ENCODE results near the gene JPH3. TPM values are rescaled to one million over a fixed set of nuclear protein-coding genes. Genes with fewer than 3 reads are reported as not detected.

JPH3 gene
- total RNA-seq, 2 donors from 2014 or later = 0.18 to 0.39 TPM

DNA sequence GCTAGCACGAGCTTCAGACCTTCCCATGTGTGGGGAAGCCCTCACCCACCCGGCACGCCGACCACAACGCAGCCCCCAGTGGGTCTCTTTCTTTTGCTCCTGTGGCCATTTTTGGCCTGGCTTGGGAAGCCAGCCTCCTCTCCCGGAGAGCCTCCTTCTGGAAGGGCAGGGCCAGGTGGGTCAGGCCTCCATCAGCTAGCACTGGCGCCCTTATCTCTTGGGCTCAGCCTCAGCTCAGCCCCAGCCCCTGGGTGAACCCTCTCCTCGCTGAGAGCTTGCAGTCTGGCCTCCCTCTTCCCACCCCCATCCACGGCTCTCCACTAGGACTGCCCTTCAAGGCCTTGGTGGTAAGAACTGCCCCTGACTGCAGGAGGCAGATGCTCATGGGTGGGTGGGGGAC, 14.7 kb upstream of the JPH3 start:
- DNase-seq (no peak), ATAC-seq (no peak)
- intact Hi-C loops (cut with DNase I, micrococcal nuclease) = loop anchor here in 1 of 2 donors (10.0 kb wide), 1 partner anchor 177 kb away; the partner anchor contains the start of gene KLHDC4

DNA sequence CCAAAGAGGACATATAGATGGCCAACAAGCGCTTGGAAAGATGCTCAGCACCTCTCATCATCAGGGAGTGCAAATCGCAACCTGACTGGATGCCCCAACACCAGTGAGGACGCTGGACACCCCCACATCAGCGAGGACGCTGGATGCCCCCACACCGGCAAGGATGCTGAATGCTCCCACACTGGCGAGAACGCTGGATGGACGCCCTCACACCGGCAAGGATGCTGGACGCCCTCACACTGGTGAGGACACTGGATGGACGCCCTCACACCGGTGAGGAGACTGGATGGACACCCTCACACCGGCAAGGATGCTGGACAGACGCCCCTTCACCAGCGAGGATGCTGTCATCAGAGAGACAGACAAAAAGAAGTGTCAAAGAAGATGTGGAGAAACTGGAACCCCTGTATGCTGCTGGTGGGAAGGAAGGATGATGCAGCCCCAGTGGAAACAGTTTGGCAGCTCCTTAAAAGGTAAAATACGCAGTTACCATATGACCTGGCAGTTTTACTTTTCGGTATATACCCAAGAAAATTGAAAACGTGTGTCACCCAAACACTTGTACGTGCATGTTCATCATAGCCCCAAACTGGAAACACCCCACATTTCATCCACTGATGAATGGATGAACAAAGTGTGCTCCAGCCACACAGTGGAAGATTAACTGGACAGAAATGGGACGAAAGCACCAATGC, 10.1 kb upstream of the JPH3 start:
- ATAC-seq (no peak), DNase-seq (no peak)
- intact Hi-C loops (cut with DNase I, micrococcal nuclease) = no loop called here

DNA sequence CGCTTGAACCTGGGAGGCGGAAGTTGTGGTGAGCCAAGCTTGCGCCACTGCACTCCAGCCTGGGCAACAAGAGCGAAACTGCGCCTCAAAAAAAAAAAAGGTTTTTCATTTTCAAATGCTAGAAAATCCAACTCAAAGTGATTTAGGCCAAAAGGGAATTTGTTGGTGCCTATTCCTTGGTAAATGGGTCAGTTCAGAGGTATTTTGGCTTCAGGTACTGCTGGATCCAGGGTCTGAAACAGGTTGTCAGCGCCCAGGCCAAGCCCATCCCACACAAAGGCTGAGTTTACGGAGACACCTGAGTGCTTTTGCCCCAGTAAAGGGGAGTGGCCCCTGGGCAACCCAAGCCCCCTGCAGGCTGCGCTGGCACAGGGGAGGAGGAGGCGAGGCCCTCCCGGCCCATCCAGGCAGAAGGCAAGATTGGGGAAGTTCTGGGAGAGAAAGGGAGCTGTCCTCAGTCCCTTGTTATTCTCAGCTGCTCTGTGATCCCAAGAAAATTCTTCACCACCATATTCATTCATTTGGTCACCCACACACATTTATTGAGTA, 8.5 kb upstream of the JPH3 start:
- ATAC-seq (no peak), DNase-seq (no peak)
- intact Hi-C loops (cut with DNase I, micrococcal nuclease) = no loop called here

DNA sequence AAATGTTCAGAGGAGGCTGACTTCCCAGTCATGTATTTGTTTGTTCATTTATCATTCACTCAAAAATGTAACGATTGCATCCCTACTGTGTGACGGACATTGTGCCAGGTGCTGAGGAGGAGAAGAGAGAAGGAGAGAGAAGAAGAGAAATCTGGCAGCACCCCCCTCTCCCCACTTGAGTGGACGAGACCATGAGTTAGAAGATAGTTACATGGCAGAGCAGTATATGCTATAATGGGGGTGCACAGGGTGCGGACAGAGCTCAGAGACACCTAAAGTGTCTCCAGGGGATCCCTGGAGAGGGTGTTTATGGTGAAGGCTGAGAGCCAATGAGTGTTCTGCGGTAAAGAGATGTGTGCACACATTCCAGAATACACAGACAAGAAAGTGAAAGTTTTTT, 6.6 kb upstream of the JPH3 start:
- DNase-seq (no peak), ATAC-seq (no peak)
- intact Hi-C loops (cut with DNase I, micrococcal nuclease) = no loop called here

DNA sequence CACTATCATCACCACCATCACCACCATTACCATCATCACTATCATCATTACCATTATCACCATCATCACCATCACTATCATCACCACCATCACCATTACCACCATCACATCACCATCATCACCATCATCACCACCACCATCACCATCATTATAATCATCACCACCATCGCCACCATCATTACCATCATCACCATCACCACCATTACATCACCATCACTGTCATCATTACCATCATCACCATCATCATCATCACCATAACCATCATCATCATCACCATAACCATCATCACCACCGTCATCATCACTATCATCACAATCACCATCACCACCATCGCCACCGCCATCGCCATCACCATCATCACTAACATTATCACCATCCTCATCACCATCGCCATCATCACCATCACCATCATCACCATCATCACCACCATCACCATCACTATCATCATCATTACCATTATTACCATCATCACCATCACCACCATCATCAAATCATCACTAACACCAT, 4.9 kb upstream of the JPH3 start:
- intact Hi-C loops (cut with DNase I, micrococcal nuclease) = no loop called here
- no peak for DNase-seq
- no peak for ATAC-seq

DNA sequence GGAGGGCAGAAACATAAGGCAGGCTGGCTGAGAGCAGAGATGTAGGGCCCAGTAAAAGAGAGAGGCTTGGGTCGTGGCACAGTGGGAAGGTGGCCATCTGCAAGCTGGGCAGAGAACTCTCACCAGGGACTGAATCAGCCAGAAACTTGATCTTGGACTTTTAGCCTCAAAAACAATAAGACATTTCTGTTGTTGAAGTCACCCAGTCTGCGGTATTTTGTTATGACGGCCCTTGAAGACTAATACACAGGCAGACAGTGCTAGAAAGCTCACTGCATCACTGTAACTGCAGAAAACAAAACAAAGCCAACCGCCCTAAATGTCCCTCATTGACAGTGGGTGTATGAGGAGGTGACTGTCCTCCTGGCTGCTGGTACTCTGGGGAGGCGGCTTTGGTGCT, 3.9 kb upstream of the JPH3 start:
- intact Hi-C loops (cut with DNase I, micrococcal nuclease) = no loop called here
- ATAC-seq (no peak), DNase-seq (no peak)

DNA sequence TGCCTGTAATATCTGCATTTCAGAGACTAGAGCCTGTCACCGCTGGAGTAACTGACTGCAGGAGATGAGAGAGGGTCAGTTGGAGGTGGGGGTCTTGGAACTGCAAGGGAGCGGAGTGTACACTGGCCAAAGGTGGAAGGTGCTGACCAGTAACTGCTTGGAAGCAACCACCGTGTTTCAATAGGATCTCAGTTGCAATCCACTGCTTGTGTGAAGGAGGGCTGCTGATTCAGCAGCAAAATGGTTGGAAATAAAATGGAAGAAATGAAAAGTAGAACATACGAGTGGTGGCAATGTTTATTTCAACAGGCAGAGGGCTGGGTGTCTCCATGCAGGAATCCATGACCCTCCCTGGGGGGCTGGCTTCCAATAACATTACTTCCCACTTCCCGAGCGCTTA, 2.1 kb upstream of the JPH3 start:
- DNase-seq (no peak), ATAC-seq (no peak)
- intact Hi-C loops (cut with DNase I, micrococcal nuclease) = no loop called here

DNA sequence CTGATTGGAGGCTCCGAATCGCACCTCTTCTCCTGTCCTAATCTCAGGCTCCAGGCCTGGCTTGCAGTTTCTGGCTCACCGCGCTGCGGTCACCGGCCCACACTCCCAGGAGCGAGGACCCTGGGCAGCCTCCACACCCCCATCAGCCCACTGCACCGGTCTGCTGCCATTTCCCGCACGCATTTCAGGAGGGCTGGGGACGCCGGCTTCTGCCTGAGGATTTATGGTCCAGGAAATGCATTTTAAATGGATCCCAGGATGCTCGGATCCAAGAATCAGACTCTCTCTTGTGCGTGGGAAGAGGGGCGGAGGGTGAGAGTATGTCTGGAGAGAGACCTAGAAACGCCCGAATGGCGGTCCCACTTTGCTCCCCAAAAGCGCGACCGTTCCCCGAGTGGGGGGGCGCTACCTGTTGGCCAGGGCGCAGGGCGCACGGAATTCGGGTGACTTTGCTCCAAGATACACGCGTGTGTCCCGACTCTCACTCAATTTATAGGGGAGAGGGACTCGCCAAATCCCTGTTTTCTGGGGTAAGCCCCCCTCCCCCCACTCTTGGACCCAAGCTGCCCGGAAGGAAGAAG, 817 bp upstream of the JPH3 start:
- intact Hi-C loops (cut with DNase I, micrococcal nuclease) = no loop called here
- DNase-seq (no peak), ATAC-seq (no peak)

DNA sequence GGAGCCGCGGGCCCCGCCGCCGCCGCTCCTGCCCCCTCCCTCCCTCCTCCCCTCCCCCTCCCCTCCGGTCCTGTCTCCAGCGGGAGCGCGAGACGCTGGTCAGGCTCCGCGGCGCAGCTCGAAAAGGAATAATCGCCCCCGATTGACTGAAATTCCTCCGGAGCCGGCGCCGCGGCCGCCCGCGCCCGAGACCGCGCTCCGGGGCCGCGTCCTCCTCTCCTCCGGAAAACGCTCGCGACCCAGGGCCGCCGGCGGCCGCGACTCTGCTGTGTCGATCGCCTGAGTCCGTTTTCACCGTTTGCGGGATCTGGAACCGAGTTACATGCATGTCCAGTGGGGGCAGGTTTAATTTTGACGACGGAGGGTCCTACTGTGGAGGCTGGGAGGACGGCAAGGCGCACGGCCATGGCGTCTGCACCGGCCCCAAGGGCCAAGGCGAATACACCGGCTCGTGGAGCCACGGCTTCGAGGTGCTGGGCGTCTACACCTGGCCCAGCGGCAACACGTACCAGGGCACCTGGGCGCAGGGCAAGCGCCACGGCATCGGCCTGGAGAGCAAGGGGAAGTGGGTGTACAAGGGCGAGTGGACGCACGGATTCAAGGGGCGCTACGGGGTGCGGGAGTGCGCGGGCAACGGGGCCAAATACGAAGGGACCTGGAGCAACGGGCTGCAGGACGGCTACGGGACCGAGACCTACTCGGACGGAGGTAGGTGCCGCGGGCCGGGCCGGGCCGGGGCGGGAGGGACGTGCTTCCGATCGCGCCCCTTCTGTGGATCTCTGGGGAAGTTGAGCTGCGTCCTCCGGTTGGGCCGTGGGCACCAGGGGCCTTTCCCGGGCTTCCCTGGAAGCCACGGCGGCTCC, 744 bp downstream of the JPH3 start:
- ATAC-seq = no peak
- no peak for DNase-seq
- intact Hi-C loops (cut with DNase I, micrococcal nuclease) = no loop called here

DNA sequence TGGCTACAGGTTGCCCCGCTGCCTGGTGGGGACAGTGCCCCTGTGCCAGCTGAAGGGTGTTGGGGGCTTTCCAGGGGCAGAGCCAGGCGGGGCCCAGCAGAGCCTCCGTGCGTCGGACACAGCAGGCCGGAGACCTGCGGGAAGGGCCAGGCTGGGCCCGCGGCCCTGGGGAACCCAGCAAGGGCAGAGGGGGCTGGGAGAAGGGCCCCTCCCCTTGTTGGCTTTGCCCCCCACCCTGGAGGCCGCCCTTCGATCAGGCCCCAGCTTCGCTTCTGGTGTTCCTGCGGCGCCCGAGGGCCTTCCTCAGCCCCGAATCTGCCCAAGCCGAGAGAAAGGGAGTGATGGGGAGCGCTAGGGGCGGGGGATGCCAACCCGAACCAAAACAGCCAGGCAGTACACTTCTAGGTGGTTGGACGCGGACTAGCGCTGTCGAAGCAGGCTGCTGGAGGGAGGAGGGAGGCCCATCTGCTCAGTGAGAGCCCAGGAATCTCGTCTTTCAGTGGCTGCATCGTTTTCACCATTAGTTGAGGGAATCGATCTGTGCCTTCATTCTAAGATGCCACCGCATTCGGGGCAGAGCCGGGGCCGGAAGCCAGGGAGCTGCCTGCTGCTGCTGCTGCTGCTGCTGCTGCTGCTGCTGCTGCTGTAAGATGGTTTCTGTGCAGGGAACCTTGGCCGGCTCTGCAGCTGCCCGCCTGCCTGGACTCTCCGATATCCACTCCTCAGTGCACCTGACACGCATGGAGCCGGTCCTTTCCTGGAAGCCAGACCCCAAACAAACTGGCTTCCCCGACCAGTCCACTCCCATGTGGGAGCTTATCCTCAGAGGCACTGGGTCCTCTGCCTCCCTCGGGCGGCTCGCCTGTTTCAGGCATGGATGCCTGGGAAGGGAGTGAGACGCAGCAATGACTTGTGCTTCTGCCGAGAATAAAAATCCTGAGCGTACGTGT, 1.7 kb downstream of the JPH3 start:
- intact Hi-C loops (cut with DNase I, micrococcal nuclease) = no loop called here
- no peak for DNase-seq
- no peak for ATAC-seq

DNA sequence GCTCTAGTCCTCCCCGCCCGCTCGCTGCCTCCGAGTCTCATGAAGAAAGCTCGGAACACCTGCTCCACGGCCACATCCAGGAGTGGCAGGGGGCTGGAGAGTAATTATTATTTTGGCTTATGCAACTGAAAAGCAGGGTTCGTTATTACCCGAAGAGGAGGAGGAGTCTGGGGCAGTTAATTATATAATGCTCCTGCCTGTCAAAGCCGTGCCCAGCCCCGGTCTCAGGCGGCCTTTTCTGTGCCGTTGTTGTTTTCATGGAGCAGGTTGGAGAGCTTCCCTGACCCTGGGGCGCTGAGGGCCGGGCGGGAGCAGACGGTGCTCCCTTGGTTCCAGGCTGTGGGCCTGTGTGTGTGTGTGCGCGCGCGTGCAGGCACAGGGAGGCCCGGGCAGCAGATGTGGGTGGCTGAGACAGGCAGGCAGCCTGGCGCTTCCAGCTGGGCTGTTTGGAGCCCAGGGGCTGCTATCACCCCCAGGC, 2.4 kb downstream of the JPH3 start:
- DNase-seq (no peak), ATAC-seq (no peak)
- intact Hi-C loops (cut with DNase I, micrococcal nuclease) = no loop called here

DNA sequence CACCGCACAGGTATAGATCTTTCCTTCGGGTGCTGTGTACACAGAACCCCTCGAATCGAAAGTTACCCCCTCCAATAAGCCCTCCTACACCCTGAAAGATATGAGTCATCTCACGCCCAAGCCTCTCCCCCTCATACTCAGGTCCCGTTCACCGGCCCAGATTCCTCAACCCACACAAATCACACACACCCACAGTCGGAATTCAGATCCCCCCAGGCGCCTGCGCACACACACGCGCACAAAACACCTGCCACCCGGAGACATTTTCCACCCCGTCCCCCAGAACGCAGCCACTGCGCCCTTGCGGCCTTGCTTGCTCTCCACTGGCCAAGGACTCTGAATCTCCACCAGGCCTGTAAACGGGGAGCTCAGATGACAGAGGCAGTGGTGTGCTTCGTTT, 4.9 kb downstream of the JPH3 start:
- intact Hi-C loops (cut with DNase I, micrococcal nuclease) = no loop called here
- no peak for ATAC-seq

DNA sequence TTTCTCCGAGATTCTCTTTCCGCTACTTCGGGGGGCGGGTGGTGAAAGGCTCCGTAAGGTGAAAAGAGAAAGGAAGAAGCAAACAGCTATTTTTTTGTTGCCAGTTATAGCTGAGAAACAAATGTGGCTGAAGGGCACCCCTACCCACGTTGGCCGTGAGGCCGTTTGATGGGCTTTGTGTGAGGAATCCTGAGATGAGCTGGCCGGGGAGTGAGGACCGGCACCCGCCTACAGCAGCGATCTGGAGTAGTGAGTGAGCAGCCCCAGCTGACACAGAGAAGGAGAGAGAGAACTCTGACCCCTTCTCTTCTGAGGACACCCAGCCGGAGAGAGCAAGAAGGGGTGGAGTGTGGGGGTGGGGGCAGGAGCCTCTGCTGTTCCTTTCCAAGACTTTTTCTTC, 5.6 kb downstream of the JPH3 start:
- ATAC-seq (no peak), DNase-seq (no peak)
- intact Hi-C loops (cut with DNase I, micrococcal nuclease) = no loop called here

More for the DNA sequence above, 4.9 kb downstream of the JPH3 start:
- DNase-seq = no peak

DNA sequence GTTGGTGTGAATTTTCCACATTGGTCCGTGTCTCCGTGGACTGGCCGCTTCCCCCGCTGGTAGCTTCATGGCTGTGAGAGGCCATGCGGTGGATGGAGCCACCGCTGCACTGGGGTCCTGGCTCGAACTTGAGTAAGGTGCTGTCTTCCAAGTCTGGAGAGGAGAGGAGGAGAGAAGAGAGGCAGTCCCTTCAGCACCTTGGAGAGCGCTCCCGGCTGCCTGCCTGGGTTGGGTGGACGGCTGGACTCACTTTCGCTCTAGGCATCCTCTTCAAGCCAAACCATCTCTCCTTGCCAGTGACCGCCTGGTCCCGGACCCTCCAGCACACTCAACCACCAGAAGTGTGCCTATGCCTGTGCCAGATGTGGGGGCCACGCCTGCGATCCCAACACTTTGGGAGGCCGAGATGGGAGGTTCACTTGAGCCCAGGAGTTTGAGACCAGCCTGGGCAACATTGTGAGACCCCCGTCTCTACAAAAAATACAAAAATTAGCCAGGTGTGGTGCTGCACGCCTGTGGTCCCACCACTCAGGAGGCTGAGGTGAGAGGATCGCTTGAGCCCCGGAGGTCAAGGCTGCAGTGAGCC, 6.2 kb downstream of the JPH3 start:
- DNase-seq (peak; percentile 34 to 69), ATAC-seq (peak; percentile 51)
- intact Hi-C loops (cut with DNase I, micrococcal nuclease) = no loop called here

DNA sequence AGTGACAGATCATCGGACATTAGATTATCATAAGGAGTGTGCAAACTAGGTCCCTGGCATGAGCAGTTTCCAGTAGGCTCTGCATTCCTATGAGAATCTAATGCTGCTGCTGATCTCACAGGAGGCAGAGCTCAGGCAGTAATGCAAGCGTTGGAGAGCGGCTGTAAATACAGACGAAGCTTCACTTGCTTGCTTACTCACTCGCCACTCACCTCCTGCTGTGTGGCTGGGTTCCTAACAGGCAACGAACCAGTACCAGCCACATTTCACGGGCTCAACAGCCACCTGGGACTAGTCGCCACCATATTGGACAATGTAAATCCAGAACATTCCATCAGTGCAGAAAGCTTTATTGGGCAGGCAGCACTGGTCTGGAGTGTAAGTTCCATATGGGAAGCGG, 7.7 kb downstream of the JPH3 start:
- no peak for ATAC-seq
- intact Hi-C loops (cut with DNase I, micrococcal nuclease) = no loop called here
- no peak for DNase-seq

DNA sequence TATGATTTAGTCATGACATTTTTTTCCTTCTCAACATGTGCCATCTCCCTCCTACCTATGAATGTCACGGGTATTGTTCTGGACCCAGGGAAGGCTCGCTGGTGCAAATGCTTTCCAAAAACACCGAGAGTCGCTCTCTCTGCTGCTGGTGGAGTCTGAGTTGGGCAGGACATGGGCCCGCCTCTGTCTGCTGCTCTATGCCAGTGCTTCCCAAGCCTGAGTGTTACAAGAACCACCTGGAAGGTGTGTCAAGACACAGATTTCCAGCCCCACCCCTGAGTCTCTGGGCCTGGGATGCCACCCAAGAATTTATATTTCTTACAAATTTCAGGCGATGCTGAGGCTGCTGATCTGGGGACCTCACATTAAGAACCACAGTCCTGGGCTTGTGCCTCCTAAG, 9.1 kb downstream of the JPH3 start:
- no peak for DNase-seq
- ATAC-seq = no peak
- intact Hi-C loops (cut with DNase I, micrococcal nuclease) = no loop called here

DNA sequence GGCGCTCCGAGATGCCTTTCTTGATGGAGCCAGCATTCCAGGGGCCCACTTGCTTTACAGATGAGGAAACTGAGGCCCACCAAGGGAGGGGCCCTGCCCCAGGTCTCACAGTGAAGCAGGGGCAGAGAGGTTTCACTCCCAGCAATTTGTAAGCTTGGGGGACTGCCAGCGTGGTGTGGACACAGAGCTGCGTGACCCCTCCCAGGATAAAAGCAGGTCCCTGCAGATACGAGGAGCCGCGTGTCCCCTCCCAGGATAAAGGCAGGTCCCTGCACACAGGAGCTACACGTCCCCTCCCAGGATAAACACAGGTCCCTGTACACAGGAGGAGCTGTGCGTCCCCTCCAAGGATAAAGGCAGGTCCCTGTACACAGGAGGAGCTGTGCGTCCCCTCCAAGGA, 11.7 kb downstream of the JPH3 start:
- DNase-seq = no peak
- intact Hi-C loops (cut with DNase I, micrococcal nuclease) = no loop called here
- ATAC-seq = no peak

DNA sequence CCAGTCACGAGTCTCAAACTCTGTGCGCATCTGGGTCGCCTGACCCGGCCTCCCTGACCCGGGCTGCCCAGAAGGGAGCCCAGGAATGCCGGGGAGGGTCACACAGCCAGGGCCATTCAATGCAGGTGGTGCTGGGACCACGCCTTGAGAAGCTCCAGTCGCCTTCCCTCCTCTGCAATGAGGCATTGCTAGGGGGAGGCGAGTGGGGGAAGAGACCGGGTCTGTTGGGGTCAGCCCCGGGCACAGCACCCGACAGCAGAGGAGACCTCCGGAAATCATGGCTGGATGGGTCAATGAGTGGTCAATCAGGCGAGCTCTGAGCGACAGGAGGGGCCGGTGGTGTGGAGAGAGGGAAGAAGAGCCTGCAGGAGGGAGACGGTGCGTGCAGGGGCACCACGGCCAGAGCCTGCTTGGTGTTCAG, 13.3 kb downstream of the JPH3 start:
- intact Hi-C loops (cut with DNase I, micrococcal nuclease) = no loop called here
- ATAC-seq = no peak
- no peak for DNase-seq

Data from left colon (tissue), 2 donors.